HepG2 (cell line): ENCODE data around the gene PSMB3. TPM values are rescaled to one million over a fixed set of nuclear protein-coding genes. Genes with fewer than 3 reads are reported as not detected.
A peak's percentile ranks its signal among the peaks of the same experiment; 100 is the strongest.

Experiments
- ATAC-seq: fragments of 200-7000 bp; cut with Tn5 transposase; 3 replicates; pipeline ENCODE4 v1.9.1; 2020; ENCODE audit warnings: mild to moderate bottlenecking, moderate library complexity
- BruUV-seq: library from RNA; stranded (reverse); fragments of 400-500 nt; replicated peaks from 2 replicates; lab custom pipeline; 2021; lab: Mats Ljungman, UMichigan
- CTCF ChIA-PET: fragments of 300-600 bp; formaldehyde crosslinking; extraction: SDS; loops from one replicate; lab custom pipeline; 2021; ENCODE audit warnings: low total read pairs, inconsistent platforms, low intra/inter-chr PET ratio; lab: Yijun Ruan, JAX
- POLR2A ChIA-PET: fragments of 350-600 bp; sonication (Branson Sonifier 250); formaldehyde crosslinking; loops from one replicate; lab custom pipeline; 2020; ENCODE audit warnings: antibody characterized with exemption, inconsistent platforms; lab: Yijun Ruan, JAX
- DNase-seq: peaks from one replicate; pipeline ENCODE4 v3.0.0-alpha.2; 2015; ENCODE audit warnings: low spot score
- FAIRE-seq: peaks from 3 replicates; lab custom pipeline; 2011; peaks lifted over from hg19 to GRCh38; lab: Jason Lieb, UNC
- H2AFZ ChIP-seq: one replicate; pipeline ENCODE4 v1.6.1; 2011; ENCODE audit warnings: low read length, inconsistent platforms
- H3K27ac ChIP-seq: fragments of 300-600 bp; 3 replicates; pipeline ENCODE4 v1.8.0; 2011; ENCODE audit warnings: mixed run types, mild to moderate bottlenecking, mixed read lengths, low read length, inconsistent platforms; ENCODE audit not compliant: insufficient read depth; ENCODE audit errors: extremely low read length
- H3K27me3 ChIP-seq, 2 experiments: fragments of 200-600 bp in 1 of 2; 2 replicates in 1 of 2; 3 replicates in 1 of 2; pipeline versions ENCODE4 v1.6.0 to v1.8.0; 2011; ENCODE audit warnings: low read length in 2 of 2, mild to moderate bottlenecking in 2 of 2, moderate library complexity in 2 of 2, inconsistent platforms in 1 of 2; ENCODE audit not compliant: insufficient read depth in 2 of 2, control insufficient read depth in 1 of 2
- H3K36me3 ChIP-seq, 2 experiments: fragments of 200-600 bp in 1 of 2; replicated peaks in 1 of 2; 2 replicates in 1 of 2; 3 replicates in 1 of 2; pipeline versions ENCODE4 v1.5.1 to v1.8.0; 2011; ENCODE audit warnings: low read length in 2 of 2, inconsistent platforms in 1 of 2; ENCODE audit not compliant: insufficient read depth in 2 of 2, control insufficient read depth in 1 of 2
- H3K4me1 ChIP-seq: 2 replicates; pipeline ENCODE4 v1.5.1; 2012; ENCODE audit warnings: low read length, inconsistent platforms; ENCODE audit not compliant: insufficient read depth
- H3K4me2 ChIP-seq: 2 replicates; pipeline ENCODE4 v1.6.0; 2011; ENCODE audit warnings: low read depth, low read length, inconsistent platforms
- H3K4me3 ChIP-seq, 3 experiments: fragments of 200-600 bp in 1 of 3; sonication (generic), shearing (Covaris generic) in 1 of 3; replicated peaks in 1 of 3; 2 replicates each; pipeline ENCODE4 v1.5.1; 2011 to 2016; ENCODE audit warnings: low read length in 3 of 3, inconsistent platforms in 2 of 3, low read depth in 2 of 3, mild to moderate bottlenecking in 2 of 3, control low read depth in 1 of 3, mixed read lengths in 1 of 3; ENCODE audit not compliant: insufficient read depth in 1 of 3
- H3K79me2 ChIP-seq: one replicate; pipeline ENCODE4 v1.6.1; 2011; ENCODE audit warnings: low read length, inconsistent platforms; ENCODE audit not compliant: insufficient read depth
- H3K9ac ChIP-seq: 2 replicates; pipeline ENCODE4 v1.6.0; 2011; ENCODE audit warnings: mild to moderate bottlenecking, low read depth, low read length, inconsistent platforms; ENCODE audit not compliant: insufficient read depth
- H3K9me3 ChIP-seq: 2 replicates; pipeline ENCODE4 v1.5.1; 2012; ENCODE audit warnings: mild to moderate bottlenecking, low read length
- H4K20me1 ChIP-seq: 2 replicates; pipeline ENCODE4 v1.6.0; 2011; ENCODE audit warnings: inconsistent platforms, mild to moderate bottlenecking, low read length, moderate library complexity; ENCODE audit not compliant: insufficient read depth
- CENPT ChIP-seq: sonication (generic); formaldehyde crosslinking; IDR thresholded peaks from 2 replicates; pipeline ENCODE4 v1.8.0; 2022; ENCODE audit warnings: low read depth, mild to moderate bottlenecking, moderate library complexity, missing genetic modification reagents
- FOXK1 ChIP-seq: sonication (generic); formaldehyde crosslinking; IDR thresholded peaks from 2 replicates; pipeline ENCODE4 v1.4.0; 2020; ENCODE audit warnings: low read depth, missing genetic modification reagents, borderline replicate concordance
- HMG20A ChIP-seq: IDR thresholded peaks from 2 replicates; pipeline ENCODE4 v1.6.1; 2016; ENCODE audit warnings: borderline replicate concordance
- HOXA9 ChIP-seq: sonication (generic); formaldehyde crosslinking; IDR thresholded peaks from 2 replicates; pipeline ENCODE4 v1.8.1; 2022; ENCODE audit warnings: missing genetic modification reagents, mild to moderate bottlenecking, moderate library complexity, borderline replicate concordance
- KDM1A ChIP-seq: IDR thresholded peaks from 2 replicates; pipeline ENCODE4 v1.6.1; 2016; ENCODE audit warnings: missing compliant biosample characterization
- KMT2A ChIP-seq: sonication (generic); formaldehyde crosslinking; IDR thresholded peaks from 2 replicates; pipeline ENCODE4 v1.4.0; 2020; ENCODE audit warnings: missing genetic modification reagents
- MLLT10 ChIP-seq: sonication (generic); formaldehyde crosslinking; IDR thresholded peaks from 2 replicates; pipeline ENCODE4 v1.4.0; 2020; ENCODE audit warnings: missing genetic modification reagents
- SYNCRIP ChIP-seq: fragments of 200-400 bp; formaldehyde crosslinking; IDR thresholded peaks from 2 replicates; pipeline ENCODE4 v1.6.1; 2018; ENCODE audit warnings: mild to moderate bottlenecking, low read depth, low read length; ENCODE audit not compliant: insufficient read depth
- ZFAT ChIP-seq: sonication (generic); formaldehyde crosslinking; conservative IDR thresholded peaks from 2 replicates; pipeline ENCODE4 v1.8.1; 2023; ENCODE audit warnings: missing genetic modification reagents, inconsistent platforms
- ZFP82 ChIP-seq: sonication (generic); formaldehyde crosslinking; IDR thresholded peaks from 2 replicates; pipeline ENCODE4 v1.5.1; 2020; ENCODE audit warnings: mild to moderate bottlenecking, missing genetic modification reagents, borderline replicate concordance
- ZMAT3 ChIP-seq: sonication (generic); formaldehyde crosslinking; conservative IDR thresholded peaks from 2 replicates; pipeline ENCODE4 v1.7.0; 2021; ENCODE audit warnings: missing genetic modification reagents
- ZMYM4 ChIP-seq: sonication (generic); formaldehyde crosslinking; IDR thresholded peaks from 2 replicates; pipeline ENCODE4 v1.8.1; 2023; ENCODE audit warnings: mild to moderate bottlenecking, missing genetic modification reagents
- ZNF20 ChIP-seq: sonication (generic); formaldehyde crosslinking; IDR thresholded peaks from 2 replicates; pipeline ENCODE4 v1.4.0; 2020; ENCODE audit warnings: mild to moderate bottlenecking, moderate library complexity, missing genetic modification reagents
- ZNF3 ChIP-seq: IDR thresholded peaks from 2 replicates; pipeline ENCODE4 v1.7.0; 2017; ENCODE audit warnings: inconsistent platforms
- ZNF775 ChIP-seq: sonication (generic); formaldehyde crosslinking; IDR thresholded peaks from 2 replicates; pipeline ENCODE4 v1.4.0; 2020; ENCODE audit warnings: missing genetic modification reagents, mild to moderate bottlenecking, moderate library complexity, borderline replicate concordance
- ZNF883 ChIP-seq: sonication (generic); formaldehyde crosslinking; IDR thresholded peaks from 2 replicates; pipeline ENCODE4 v1.5.1; 2020; ENCODE audit warnings: mild to moderate bottlenecking, missing genetic modification reagents; ENCODE audit errors: not compliant biosample characterization
- WGBS: methylation state at CpG from one replicate; pipeline ENCODE4 v1.1.6; 2017; ENCODE audit warnings: low lambda C conversion rate; 5-methylcytosine and 5-hydroxymethylcytosine counted together
- in situ Hi-C: cut with HindIII; loops from 2 replicates; pipeline ENCODE4 v1.10.0; 2017; ENCODE audit warnings: low pct_unique_long_range_greater_than_20kb; ENCODE audit not compliant: extremely low pct_ligation_motif_present
- intact Hi-C: fragments of 100-400 bp; cut with micrococcal nuclease; formaldehyde crosslinking; loops from one replicate; pipeline ENCODE4 v1.10.0; 2022; ENCODE audit not compliant: unreplicated experiment
- polyA plus RNA-seq, 8 experiments: library from polyadenylated mRNA; depleted of rRNA in 3 of 8; stranded (reverse) in 7 of 8; unstranded in 1 of 8; fragments of >200 nt; fragmentation: Illumina TruSeq in 4 of 8; extraction: Trizol in 4 of 8; gene quantifications; 2 replicates each; pipeline versions ENCODE4 v1.2.1 to v1.2.3, GENCODE V29; 2011 to 2016; ENCODE audit warnings: low read depth in 4 of 8, missing spikeins in 1 of 8, mixed read lengths in 1 of 8; ENCODE audit not compliant: insufficient read depth in 1 of 8
- total RNA-seq, 5 experiments: library from RNA; depleted of rRNA; stranded (reverse); fragments of >200 nt; fragmentation: Illumina TruSeq; extraction: Trizol; gene quantifications; 2 replicates each; pipeline ENCODE4 v1.2.3, GENCODE V29; 2016; ENCODE audit warnings: low read depth in 1 of 5
- TF ChIP-seq, protein P1 (sequence below): sonication (generic); formaldehyde crosslinking; IDR thresholded peaks from 2 replicates; pipeline ENCODE4 v1.4.0; 2020; ENCODE audit warnings: missing genetic modification reagents, low read depth, mild to moderate bottlenecking, borderline replicate concordance
- TF ChIP-seq, protein P2 (sequence below): sonication (generic); formaldehyde crosslinking; IDR thresholded peaks from 2 replicates; pipeline ENCODE4 v1.4.0; 2020; ENCODE audit warnings: mild to moderate bottlenecking, missing genetic modification reagents
- TF ChIP-seq, protein P3 (sequence below): sonication (generic); formaldehyde crosslinking; IDR thresholded peaks from 2 replicates; pipeline ENCODE4 v1.8.0; 2022; ENCODE audit warnings: mild to moderate bottlenecking, missing genetic modification reagents, moderate library complexity
- TF ChIP-seq, protein P4 (sequence below): sonication (generic); formaldehyde crosslinking; IDR thresholded peaks from 2 replicates; pipeline ENCODE4 v1.8.1; 2022; ENCODE audit warnings: mild to moderate bottlenecking, missing genetic modification reagents

PSMB3 gene
- total and polyA plus RNA-seq, 2 of the 13 experiments (the other 11 are each of a cell fraction or from before 2014, with no cell fraction given): 366 to 517 TPM

DNA sequence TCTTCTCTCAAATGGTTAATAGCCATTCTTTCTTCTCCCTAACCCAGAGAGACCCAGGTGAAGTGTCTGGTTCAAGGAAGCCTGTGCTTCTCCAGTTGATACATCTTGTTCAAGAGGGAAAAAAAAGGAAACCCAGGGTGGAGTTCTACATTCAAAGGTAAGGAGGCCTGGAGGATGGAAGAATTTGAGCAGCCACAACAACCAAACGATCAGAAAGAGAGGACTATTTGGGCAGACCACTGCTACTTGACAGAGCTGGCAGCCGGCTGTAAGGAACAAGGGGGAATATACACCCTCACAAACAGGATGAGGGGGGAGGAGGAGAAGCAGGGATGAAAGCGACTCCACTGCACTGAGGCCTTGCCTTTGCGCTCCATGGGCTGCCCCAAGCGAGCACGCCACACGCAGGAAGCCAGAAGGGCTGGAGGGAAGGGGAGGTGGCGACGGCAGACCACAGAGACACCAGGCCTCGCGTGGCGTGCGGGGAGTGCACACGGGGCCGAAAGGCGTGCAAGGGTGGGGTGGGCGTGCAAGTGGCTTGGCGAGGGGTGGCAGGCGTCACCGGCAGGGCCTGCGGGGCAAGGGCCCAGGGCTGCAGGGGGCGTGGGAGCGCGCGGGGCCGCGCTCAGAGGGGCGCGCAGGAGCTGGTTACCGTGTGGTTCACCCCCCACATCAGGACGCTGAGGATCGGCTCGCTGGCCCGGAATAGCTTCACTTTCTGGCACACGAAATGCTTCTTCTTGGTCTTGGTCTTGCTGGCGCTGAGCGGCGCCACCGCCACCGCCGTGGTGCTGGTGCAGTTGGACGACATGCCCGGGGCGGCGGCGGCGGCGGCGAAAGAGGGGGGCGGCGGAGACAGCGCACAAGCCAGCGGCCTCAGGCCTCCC, 46.3 kb downstream of the PSMB3 start:
- FAIRE-seq: no peak
- TF ChIP-seq SYNCRIP (no peak), MLLT10 (CRISPR knock-in tag) (no peak), HMG20A (CRISPR knock-in tag) (no peak), ZMAT3 (peak; percentile 59), FOXK1 (CRISPR knock-in tag) (no peak), ZNF3 (CRISPR knock-in tag) (no peak), ZNF775 (CRISPR knock-in tag) (no peak), KDM1A (CRISPR knock-in tag) (no peak), CENPT (no peak; the same call in 1 of the 2 replicates), KMT2A (peak; percentile 66), ZFAT (CRISPR knock-in tag) (no peak), ZNF20 (CRISPR knock-in tag) (no peak), ZFP82 (CRISPR knock-in tag) (no peak), HOXA9 (no peak), ZNF883 (peak; percentile 77), ZMYM4 (CRISPR knock-in tag) (no peak)
- TF ChIP-seq, protein P1, sequence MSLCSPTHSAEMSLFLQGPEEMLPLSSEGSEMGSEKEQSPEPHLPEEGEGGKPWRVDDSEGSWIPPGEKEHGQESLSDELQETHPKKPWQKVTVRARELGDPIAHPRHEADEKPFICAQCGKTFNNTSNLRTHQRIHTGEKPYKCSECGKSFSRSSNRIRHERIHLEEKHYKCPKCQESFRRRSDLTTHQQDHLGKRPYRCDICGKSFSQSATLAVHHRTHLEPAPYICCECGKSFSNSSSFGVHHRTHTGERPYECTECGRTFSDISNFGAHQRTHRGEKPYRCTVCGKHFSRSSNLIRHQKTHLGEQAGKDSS (CRISPR knock-in tag): peak; percentile 7; the same call in 1 of the 2 replicates
- TF ChIP-seq, protein P2, sequence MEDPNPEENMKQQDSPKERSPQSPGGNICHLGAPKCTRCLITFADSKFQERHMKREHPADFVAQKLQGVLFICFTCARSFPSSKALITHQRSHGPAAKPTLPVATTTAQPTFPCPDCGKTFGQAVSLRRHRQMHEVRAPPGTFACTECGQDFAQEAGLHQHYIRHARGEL: no peak
- TF ChIP-seq, protein P3, sequence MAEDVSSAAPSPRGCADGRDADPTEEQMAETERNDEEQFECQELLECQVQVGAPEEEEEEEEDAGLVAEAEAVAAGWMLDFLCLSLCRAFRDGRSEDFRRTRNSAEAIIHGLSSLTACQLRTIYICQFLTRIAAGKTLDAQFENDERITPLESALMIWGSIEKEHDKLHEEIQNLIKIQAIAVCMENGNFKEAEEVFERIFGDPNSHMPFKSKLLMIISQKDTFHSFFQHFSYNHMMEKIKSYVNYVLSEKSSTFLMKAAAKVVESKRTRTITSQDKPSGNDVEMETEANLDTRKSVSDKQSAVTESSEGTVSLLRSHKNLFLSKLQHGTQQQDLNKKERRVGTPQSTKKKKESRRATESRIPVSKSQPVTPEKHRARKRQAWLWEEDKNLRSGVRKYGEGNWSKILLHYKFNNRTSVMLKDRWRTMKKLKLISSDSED (CRISPR knock-in tag): no peak
- TF ChIP-seq, protein P4, sequence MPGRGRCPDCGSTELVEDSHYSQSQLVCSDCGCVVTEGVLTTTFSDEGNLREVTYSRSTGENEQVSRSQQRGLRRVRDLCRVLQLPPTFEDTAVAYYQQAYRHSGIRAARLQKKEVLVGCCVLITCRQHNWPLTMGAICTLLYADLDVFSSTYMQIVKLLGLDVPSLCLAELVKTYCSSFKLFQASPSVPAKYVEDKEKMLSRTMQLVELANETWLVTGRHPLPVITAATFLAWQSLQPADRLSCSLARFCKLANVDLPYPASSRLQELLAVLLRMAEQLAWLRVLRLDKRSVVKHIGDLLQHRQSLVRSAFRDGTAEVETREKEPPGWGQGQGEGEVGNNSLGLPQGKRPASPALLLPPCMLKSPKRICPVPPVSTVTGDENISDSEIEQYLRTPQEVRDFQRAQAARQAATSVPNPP: no peak

More for the DNA sequence above, 46.3 kb downstream of the PSMB3 start:
- WGBS: 1% methylated on average over 24 of the region's 53 CpGs
- ChIA-PET CTCF (no interaction called here), POLR2A (interaction anchor here (0.6 to 2.3 kb wide), 12 partner anchors 19 to 116 kb away, joined by 3 to 11 read pairs (median 3); partner anchors contain the start of genes CWC25, LASP1 and PSMB3)
- DNase-seq (peak; percentile 27), ATAC-seq (peak; percentile 43)
- Histone ChIP-seq H3K4me1 (peaks cover 39% of the 10 kb centered on the region), H3K27ac (peak overlapping the region; percentile 87), H4K20me1 (peaks cover 22% of the 10 kb centered on the region; the same call in 1 of the 2 replicates), H3K4me2 (peak overlapping the region; percentile 86), H2AFZ (no peak overlapping the region), H3K4me3 (peak overlapping the region; percentile 73 to 98 (median 90)), H3K27me3 (no peaks in the 10 kb centered on the region), H3K9ac (peak overlapping the region; percentile 99), H3K9me3 (no peaks in the 10 kb centered on the region), H3K36me3 (peaks cover 11 to 30% of the 10 kb centered on the region in 2 experiments), H3K79me2 (peaks cover 50% of the 10 kb centered on the region)
- BruUV-seq: TSS peak; percentile 51
- intact Hi-C loops (no loop called here), in situ Hi-C loops (no loop called here)
